ENCODE results near the gene JAK2.
"Not testable (repeated sequence)": the region's sequence is repeated elsewhere in the genome, so short reads cannot be mapped to it uniquely, and the experiment has no call there.

The JAK2 gene

DNA sequence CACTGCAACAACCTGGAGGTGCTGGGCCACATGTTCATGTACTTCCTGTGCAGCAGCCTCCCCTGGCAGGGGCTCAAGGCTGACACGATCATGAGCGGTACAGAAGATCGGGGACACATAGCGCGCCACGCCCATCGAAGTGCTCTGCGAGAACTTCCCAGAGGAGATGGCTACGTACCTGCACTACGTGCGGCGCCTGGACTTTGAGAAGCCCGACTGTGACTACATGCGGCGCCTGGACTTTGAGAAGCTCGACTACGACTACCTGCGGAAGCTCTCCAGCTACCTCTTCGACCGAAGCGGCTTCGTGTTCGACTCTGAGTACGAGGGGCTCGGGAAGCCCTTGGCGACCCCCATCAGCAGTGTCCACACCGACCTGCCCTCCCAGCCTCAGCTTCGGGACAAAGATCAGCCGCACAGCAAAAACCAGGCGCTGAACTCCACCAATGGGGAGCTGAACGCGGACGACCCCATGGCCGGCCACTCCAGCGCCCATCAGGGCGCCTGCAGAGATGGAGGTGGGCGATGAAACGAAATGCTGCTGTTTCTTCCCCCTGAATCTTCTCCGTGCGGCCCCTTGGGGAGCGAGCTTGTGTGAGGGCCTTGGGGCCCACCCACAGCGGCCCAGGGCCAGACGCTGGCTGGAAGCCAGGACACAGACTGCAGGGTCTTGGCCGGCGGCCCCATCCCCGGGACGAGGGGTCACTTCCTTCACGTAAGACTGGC is 56.5 kb downstream of the JAK2 start:
- DNase-seq (ENCODE audit: low spot score), result peak; percentile 10

DNA sequence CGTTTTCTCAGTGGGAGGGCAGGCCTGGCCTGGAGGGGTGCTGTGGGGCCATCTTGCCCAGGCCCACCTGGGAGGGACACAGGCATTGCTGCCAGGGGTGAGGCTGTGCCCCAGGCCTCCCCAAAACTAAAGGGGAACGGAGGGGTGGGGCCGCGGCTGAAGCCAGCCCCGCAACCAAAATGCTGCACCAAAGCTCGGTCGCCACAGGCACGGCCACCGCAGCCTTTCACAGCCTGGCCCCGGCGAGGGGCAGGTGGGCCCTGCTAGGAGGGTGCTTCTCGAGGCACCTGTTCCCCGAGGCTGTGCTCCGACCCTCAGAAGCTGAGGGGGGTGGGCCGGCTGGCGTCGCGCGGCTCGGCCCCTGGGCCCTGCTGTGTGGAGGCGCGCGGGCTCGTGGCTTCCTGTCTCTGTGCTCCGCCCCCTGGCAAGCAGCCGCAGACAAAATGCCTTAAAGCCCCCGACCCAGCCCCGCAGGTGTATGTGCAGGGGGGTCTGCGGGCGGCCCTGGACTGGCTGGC is 57.6 kb downstream of the JAK2 start:
- DNase-seq (ENCODE audit: low spot score), result peak; percentile 17

DNA sequence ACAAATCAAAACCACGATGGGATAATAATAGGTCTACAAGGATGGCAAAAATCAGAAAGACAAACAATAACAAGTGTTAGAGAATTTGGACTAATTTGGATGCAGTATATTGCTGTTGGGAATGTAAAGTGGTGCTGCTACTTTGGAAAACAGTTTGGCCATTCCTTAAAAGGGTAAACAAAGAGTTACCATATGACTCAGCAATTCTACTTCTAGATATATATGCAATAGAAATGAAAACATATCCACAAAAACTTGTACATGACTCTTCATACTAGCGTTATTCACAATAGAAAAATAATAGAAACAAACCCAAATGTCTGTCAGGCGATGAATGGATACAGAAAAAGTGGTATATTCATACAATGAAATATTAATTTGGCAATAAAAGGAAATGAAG is 58.3 kb downstream of the JAK2 start:
- DNase-seq (ENCODE audit: low spot score), result no peak

DNA sequence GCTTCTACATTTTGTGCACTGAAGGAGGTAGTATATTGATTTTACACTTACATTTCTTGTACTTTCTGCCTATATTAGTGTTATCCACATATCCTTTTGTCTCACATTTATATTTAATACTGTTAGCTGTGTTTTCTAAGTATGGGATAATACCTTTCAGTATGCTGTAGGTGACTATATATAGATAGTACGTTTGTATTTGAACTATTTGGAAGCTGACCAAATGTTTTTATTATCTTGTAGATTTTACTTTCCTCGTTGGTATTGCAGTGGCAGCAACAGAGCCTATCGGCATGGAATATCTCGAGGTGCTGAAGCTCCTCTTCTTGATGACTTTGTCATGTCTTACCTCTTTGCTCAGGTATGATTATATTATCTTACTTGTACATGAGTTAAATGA is 59.1 kb downstream of the JAK2 start:
- no peak for DNase-seq (ENCODE audit: low spot score)

DNA sequence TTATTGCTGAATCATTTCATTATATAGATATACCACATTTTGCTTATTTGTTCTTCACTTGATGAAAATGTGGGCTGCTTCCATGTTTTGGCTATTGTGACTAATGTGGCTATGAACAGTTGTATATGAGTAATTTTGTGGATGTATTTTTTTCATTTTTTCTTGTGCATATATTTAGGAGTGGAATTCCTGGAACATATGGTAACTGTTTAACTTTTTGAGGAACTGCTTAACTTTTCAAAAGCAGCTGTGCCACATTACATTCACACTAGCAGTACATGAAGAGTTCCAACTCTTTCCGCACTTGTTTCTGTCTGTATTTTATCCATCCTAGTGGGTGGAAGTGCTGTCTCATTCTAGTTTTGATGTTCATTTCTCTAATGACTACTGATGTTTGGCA is 67.8 kb downstream of the JAK2 start:
- no peak for DNase-seq (ENCODE audit: low spot score)

DNA sequence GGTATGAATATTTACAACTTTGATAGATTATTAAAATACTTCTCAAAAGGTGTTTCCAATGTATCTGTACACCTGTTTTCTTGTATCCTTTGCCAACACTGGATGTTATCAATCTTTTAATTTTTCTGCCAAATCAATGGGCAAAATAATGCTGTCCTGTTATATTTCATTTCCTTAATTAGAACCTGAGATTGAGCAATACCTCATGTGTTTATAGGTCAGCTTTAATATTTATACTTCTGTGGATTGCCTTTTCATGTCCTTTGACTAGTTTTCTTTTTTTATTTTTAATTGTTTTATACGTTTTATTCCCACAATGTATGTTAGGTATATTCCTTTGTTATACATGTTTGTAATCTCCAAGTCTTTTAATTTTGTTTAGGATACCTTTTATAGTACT is 77.6 kb downstream of the JAK2 start:
- DNase-seq (ENCODE audit: low spot score), result no peak

DNA sequence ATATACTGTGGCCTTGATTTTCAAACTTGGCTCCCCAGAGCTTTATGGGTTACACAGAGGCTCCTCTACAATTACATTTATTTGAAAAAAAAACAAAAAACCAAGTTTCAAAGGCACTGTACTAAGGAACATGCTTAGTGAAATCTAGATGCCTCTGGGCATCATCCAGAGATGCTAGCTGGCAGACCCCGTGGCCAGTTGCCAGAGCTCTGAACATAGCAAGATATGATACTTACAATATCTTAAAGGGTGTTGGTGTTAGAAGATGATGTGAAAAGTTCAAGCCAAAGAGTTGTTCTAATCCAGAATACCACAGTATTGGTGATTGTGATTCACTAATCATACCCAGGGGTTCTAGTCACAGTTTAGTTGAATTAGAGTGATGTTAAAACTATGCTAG is 87.8 kb downstream of the JAK2 start:
- peak; percentile 12 for DNase-seq (ENCODE audit: low spot score)

DNA sequence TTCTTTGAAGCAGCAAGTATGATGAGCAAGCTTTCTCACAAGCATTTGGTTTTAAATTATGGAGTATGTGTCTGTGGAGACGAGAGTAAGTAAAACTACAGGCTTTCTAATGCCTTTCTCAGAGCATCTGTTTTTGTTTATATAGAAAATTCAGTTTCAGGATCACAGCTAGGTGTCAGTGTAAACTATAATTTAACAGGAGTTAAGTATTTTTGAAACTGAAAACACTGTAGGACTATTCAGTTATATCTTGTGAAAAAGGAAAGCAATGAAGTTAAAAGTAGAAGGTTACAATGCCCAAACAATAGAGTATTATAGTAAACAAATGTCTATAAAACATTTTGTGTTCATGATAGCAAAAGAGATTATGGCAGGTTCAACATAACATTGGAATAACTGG is 88.6 kb downstream of the JAK2 start:
- no peak for DNase-seq (ENCODE audit: low spot score)

DNA sequence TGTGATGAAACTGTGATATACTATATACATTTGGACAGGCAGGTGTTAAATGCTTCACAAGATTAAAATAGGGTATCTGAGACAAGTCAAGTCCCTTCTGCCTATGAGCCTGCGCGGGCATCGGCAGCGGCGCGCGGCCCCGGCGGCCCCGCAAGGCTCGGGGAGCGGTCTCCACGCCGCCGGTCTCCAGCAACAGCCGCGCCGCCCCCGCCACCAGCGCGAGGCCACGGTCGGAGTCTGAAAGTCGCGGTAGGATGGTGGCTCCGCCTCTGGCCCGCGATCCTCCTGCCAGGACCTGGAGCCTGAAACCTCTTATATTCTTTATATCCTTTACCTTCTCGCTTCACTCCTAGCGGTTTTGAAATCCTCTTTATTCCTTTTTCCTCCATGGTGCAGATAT is 100.9 kb downstream of the JAK2 start:
- peak; percentile 10 for DNase-seq (ENCODE audit: low spot score)

DNA sequence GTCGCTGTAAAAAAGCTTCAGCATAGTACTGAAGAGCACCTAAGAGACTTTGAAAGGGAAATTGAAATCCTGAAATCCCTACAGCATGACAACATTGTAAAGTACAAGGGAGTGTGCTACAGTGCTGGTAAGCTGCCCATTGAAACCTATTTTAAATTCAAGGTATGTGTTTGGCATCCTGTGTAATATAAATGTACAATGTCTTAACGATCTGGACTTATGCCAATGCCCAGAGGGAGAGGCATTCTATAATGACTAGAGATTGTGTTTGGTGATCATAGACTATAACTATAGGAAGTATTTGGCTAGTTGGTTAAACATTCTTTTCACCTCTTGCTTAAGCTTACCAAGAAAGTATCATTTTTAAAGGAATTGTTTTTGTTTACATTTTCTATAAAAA is 104.7 kb downstream of the JAK2 start:
- no peak for DNase-seq (ENCODE audit: low spot score)

DNA sequence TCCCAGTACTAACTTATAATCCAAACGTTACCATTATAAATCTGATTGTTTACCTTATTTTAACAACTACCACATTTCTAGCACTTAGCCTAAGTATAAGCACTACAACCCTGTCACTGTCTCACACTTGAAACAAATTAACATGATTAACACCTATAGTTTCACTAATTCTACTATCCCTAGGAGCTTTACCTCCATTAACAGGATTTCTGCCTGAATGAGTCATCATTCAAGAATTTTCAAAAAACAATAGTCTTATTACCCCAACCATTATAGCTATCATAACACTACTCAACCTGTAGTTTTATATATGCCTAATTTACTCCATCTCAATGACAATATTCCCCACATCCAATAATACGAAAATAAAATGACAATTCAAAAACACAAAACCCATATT is 110.7 kb downstream of the JAK2 start:
- DNase-seq (ENCODE audit: low spot score), result no peak

DNA sequence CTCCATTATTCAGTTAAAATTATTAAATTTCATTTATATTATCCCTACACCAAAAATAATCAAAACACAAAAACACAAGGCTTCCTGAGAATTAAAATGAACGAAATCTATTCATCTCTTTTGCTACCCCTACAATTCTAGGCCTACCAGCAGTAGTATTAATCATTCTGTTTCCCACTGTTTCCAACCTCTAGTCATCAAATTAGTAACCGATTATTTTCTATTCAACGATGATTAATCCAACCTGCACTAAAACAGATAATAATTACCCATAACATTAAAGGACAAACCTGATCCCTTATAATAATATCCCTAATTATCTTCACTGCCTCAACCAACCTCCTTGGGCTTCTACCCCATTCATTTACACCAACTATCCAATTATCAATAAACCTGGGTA is 114.4 kb downstream of the JAK2 start:
- DNase-seq (ENCODE audit: low spot score), result no peak

DNA sequence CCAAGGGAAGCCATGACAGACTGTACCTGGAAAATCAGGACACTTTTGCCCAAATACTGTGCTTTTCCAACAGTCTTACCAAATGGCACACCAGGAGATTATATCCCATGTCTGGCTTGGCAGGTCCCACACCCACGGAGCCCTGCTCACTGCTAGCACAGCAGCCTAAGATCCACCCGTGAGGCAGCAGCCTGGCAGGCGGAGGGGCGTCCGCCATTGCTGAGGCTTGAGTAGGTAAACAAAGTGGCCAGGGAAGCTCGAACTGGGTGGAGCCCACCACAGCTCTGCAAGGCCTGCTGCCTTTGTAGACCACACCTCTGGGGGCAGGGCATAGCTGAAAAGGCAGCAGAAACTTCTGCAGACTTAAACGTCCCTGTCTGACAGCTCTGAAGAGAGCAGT is 116.1 kb downstream of the JAK2 start:
- DNase-seq (ENCODE audit: low spot score), result not testable (repeated sequence)

DNA sequence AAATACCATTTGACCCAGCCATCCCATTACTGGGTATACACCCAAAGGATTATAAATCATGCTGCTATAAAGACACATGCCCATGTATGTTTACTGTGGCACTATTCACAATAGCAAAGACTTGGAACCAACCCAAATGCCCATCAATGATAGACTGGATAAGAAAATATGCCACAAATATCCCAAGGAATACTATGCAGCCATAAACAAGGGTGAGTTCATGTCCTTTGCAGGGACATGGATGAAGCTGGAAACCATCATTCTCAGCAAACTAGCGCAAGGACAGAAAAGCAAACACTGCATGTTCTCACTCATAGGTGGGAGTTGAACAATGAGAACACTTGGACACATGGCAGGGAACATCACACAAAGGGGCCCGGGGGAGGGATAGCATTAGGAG is 121.4 kb downstream of the JAK2 start:
- not testable (repeated sequence) for DNase-seq (ENCODE audit: low spot score)

DNA sequence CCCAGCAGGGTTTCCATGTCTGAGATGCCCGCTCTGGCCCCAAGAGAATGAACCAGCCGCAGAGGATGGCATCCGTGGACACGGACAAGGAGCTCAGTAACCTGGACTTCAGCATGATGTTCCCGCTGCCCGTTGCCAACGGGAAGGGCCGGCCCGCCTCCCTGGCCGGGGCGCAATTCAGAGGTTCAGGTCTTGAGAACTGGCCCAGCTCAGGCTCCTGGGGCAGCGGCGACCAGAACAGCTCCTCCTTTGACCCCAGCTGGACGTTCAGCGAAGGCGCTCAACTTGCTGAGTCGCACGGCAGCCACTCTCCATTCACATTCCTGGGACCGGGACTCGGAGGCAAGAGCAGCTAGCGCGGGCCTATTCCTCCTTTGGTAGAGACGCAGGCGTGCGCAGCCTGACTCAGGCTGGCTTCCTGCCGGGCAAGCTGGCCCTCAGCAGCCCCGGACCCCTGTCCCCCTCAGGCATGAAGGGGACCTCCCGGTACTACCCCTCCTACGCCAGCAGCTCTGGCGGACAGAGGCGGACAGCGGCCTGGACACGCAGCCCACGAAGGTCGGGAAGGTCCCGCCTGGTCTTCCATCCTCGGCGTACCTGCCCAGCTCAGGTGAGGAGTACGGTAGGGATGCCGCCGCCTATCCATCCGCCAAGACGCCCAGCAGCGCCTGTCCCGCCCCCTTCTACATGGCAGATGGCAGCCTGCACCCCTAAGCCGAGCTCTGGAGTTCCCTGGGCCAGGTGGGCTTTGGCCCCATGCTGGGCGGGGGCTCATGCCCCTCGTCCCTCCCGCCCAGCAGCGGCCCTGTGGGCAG is 126.0 kb downstream of the JAK2 start:
- peak; percentile 14 for DNase-seq (ENCODE audit: low spot score)

DNA sequence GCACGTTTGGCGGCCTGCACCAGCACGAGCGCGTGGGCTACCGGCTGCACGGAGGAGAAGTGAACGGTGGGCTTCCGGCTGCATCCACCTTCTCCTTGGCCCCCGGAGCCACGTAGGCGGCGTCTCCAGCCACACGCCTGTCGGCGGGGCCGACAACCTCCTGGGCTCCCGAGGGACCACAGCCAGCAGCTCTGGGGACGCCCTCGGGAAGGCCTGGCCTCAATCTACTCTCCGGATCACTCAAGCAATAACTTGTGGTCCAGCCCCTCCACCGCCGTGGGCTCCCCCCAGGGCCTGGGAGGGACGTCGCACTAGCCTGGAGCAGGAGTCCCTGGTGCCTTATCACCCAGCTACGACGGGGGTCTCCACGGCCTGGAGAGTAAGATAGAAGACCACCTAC is 126.6 kb downstream of the JAK2 start:
- DNase-seq (ENCODE audit: low spot score), result no peak

DNA sequence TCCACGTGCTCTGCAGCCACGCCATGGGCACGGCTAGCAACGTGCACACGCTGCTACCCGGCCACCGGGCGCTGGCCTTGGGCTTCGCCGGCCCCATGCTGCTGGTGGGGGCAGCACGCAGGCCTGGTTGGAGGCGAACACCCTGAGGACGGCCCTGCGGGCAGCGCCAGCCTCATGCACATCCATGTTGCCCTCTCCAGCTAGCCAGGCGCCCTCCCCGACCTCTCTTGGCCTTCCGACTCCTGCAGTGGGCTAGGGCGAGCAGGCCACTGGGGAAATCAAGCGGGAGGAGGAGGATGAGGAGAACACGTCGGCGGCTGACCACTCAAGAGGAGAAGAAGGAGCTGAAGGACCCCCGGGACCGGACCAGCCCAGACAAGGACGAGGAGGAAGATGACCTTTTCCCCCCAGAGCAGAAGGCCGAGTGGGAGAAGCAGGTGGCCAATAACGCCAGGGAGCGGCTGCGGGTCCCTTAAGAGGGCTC is 127.1 kb downstream of the JAK2 start:
- DNase-seq (ENCODE audit: low spot score), result peak; percentile 6

DNA sequence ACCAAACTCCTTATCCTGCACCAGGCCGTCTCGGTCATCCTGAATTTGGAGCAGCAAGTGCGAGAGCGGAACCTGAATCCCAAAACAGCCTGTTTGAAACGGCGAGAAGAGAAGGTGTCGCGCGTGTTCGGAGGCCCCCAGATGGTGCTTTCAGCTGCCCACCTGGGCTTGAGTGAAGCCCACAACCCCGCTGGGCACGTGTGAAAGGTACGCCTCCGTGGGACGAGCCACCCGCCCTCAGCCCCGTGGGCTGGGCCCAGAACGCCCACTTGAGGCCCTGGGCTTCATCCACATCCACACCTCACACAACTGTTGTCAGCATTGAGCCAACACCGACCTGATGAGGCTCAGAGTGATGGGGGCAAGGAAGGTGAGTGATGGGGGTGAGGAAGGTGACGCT is 127.6 kb downstream of the JAK2 start:
- peak; percentile 17 for DNase-seq (ENCODE audit: low spot score)

DNA sequence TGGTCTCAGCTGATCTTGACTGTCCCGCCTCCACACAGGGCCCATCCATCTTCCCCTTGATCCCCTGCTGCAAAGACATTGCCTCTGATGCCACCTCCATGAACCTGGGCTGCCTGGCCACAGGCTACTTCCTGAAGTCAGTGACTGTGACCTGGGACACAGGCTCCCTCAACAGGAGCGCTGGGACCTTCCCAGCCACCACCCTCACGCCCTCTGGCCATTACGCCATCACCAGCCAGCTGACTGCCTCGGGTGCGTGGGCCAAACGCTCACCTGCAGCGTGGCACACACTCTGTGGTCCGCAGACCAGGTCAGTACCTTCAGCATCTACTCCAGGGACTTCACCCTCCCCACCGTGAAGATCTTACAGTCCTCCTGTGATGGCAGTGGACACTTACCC is 128.5 kb downstream of the JAK2 start:
- DNase-seq (ENCODE audit: low spot score), result peak; percentile 14

DNA sequence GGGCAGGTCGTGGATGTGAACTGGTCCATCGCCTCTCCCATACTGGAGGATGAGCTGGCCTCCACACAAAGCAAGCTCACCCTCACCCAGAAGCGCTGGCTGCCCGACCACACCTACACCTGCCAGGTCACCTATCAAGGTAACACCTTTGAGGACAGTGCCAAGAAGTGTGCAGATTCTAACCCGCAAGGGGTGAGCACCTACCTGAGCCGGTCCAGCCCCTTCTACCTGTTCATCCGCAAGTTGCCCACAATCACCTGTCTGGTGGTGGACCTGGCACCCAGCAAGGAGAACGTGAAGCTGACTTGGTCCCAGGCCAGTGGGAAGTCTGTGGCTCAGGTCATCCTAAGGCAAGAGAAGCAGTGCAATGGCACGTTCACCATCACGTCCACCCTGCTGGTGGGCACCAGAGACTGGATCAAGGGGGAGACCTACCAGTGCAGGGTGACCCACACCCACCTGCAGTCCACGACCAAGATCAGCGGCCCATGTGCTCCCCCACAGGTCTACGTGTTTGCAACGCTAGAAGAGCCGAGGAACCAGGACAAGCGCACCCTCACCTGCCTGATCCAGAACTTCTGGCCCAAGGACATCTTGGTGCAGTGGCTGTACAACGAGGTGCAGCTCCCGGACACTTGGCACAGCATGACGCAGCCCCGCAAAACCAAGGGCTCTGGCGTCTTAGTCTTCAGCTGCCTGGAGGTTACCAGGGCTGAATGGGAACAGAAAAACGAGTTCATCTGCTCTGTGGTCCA is 129.1 kb downstream of the JAK2 start:
- peak; percentile 8 for DNase-seq (ENCODE audit: low spot score)

DNA sequence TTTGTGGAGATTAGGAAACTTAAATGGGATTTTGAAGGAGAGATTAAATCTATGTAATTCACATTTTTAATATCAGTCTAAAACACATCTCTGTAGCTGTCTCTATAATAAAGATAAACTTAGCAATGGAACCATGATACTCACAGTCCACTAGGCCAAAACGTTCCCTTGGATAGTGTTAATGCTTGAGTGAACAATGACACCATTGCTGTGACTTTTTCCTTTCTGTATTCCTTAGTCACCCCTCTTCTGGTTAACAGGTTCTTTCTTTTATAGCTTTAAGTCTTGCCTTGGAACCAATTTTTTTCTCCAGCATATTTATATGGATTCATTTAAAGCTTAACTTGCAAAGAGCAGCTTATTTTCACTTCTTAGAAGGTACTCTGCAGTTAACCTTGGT is 137.0 kb downstream of the JAK2 start:
- DNase-seq (ENCODE audit: low spot score), result no peak

DNA sequence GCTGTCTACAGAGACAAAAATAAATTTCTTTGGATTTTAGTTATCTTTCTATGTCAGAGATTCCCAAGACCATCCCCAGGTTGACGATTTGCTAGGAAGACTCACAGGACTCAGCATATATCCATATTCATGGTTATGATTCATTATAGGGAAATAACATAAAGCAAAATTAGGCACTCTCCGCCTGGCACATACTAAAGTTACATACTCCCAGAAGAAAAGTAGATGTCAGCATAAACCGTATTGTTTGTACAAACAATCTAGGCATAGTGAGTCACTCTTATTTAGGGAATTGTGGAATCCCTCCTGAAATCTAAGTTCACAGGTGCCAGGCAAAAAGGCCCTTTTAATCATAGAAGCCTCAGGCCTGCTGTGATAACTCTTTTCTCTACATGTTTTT is 137.4 kb downstream of the JAK2 start:
- DNase-seq (ENCODE audit: low spot score), result no peak

DNA sequence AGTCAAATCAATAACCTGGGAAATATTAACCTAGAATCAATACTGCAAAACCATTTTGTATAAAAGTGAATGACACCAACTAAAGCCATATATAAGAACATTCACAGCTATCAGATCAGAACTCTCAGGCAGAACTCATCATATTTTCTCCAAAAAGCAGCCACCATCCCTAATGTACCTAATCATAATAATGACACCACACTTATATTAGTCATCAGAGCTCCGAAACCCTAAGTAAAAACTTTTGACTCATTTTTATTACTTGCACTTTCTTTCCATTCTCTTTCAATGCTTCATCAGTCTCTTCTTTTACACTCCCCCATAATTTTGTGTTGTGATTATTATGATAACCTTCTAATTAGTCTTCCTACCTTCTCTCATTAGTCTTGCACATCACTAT is 155.1 kb downstream of the JAK2 start:
- no peak for DNase-seq (ENCODE audit: low spot score)

Data from D341Med (cell line).